Measurements from ENCODE around the gene GAL3ST2.
A peak's percentile ranks its signal among the peaks of the same experiment; 100 is the strongest.
"Not testable (repeated sequence)": the region's sequence is repeated elsewhere in the genome, so short reads cannot be mapped to it uniquely, and the experiment has no call there.

The GAL3ST2 gene

DNA sequence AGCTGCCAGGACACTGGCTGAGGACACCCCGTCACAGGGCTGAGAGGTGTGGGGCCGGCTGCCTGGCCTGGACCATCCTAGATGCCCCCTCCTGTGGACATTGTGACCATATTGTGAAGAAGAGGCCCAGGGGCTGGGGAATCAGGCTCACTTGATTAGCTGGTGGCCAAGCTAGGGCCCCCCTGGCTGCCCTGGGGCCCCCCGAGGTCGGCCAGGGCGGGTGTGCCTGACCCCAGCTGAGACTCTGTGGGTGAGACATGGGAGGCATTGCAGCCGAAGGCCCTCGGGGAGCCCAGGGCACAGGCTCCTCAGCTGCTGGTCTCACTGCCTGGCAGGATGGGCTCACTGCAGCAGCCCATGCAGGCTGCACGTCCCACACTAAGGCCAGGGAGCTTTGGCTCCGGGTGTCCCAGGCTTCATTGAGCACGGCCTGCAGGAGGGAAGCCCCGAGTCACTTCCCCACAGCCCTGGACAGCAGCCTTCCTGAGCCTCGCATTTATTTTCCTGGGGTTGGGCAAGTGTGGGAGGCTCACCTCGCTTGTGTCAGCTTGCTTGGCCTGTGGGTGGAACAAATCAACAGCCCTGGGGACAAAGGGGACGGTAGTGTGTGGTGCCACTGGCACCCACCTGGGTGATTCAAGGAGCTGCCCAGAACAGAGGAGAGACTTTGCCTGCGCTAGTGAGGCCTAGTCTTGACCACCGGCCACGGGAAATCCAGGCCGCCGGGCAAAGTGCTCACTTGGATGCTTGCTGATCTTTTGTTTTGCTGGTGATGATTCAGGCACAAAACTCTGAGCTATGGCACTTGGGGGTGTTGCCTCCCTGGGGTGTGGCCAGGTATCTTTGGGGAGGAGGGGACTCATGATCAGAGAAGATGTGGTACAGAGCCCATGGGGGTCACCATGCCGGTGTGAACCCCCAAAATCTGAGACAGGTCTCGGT is 1.3 kb downstream of the GAL3ST2 start:
- in situ Hi-C loops (cut with MboI; ENCODE audit: low pct_unique_long_range_greater_than_20kb, low sequenced_read_pairs), result no loop called here
- no peak for DNase-seq

DNA sequence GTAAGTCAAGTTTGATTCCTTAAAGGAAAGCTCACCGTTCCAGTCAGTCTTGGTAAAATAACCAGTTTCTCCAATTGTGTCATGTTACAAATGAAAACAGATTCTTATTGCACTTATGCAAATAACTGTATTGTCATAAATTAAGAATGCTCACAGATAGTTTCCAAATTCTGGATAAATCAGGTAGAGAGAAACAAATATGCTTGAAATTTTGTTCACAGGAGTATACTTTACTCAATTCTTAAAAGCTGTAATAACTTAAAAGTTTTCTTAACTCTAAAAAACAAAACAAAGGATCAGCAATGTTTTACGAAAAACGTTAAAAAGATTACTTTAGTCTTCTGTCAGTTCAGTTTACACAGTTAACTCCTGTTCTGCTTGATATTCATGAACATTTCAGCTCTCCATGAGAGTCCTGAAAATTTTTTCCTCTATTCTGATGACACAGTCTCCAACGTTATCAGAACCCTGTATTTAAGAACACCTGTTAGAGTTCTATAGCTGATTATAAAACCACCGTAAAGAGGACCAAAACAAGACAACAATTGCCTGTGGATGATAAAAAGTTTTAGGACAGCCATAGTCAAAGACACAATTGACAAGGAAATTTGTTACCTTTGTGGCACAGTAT is 4.4 kb downstream of the GAL3ST2 start:
- no peak for DNase-seq
- in situ Hi-C loops (cut with MboI; ENCODE audit: low pct_unique_long_range_greater_than_20kb, low sequenced_read_pairs), result no loop called here

DNA sequence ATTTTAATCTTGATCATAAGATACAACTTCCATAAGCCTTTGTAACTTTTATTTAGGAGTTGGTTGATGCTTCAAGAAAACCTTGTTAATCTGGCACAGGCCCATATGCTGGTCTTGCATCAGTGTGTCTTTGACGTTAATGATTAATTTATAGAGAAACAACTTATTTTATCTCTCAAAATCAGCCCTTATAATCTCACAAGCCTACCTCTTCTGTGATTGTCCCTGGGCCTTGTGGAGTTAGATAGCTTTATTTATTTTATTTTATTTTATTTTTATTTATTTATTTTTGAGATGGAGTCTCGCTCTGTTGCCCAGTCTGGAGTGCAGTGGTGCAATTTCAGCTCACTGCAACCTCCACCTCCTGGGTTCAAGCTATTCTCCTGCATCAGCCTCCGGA is 5.4 kb downstream of the GAL3ST2 start:
- in situ Hi-C loops (cut with MboI; ENCODE audit: low pct_unique_long_range_greater_than_20kb, low sequenced_read_pairs); DNase-seq: not testable (repeated sequence)

DNA sequence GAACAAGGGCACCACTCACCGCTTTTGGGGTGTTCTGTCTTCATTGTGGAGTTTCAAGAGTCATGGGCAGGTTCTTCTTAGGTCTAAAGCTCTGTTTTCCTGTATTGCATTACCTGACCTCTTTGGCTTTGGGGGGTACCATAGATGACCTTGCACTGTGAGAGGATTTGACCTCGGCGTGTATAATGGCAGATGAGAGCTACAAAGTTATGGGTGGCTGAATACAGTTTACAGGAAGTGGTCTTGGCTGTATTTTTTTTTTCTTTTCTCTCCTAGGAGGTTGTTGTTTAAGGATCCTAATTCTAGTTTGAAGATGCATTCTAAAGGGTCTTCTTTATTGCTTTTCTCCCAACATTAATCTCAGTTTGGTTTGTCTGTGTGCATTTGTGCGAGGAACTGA is 11.5 kb downstream of the GAL3ST2 start:
- in situ Hi-C loops (cut with MboI; ENCODE audit: low pct_unique_long_range_greater_than_20kb, low sequenced_read_pairs), result no loop called here

DNA sequence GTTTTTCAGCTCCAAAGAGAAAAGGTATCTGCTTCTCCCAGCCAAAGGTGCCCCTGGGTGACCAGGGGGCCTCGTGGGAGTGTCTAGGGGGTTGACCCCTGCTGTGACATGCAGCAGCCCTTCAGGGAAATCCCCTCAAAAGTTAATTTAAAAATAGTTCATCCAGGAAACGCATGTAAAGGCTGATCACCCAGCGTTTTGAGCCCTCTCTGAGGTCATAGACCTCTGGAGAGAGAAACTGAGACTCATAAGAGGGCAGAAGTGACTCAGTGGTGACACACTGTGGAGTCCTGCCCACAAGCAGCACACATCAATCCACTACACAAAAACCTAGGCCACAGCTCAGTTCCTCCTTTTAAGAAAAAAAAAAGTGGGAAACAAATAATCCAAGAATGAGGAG is 11.9 kb downstream of the GAL3ST2 start:
- in situ Hi-C loops (cut with MboI; ENCODE audit: low pct_unique_long_range_greater_than_20kb, low sequenced_read_pairs), result no loop called here
- DNase-seq, result peak; percentile 43

More for the DNA sequence above, 11.5 kb downstream of the GAL3ST2 start:
- DNase-seq, result no peak

DNA sequence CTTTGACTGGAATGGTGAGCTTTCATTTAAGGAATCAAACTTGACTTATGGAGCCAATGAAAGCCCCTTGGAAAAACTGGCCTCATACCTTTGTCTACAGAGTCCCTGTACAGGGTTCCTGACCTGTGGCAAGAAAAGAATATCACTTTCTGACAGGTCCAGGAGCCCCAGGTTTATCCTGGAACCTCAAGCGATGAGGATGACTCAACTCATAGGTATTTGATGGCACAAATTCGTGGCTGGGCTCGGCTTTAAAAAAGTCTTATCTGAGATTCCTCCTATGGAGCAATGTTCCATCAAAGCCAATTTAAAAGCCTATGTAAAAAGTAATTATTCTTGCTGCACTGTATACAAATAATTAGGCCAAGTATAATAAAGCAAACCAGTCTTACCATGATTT is 14.8 kb downstream of the GAL3ST2 start:
- in situ Hi-C loops (cut with MboI; ENCODE audit: low pct_unique_long_range_greater_than_20kb, low sequenced_read_pairs); DNase-seq: not testable (repeated sequence)

DNA sequence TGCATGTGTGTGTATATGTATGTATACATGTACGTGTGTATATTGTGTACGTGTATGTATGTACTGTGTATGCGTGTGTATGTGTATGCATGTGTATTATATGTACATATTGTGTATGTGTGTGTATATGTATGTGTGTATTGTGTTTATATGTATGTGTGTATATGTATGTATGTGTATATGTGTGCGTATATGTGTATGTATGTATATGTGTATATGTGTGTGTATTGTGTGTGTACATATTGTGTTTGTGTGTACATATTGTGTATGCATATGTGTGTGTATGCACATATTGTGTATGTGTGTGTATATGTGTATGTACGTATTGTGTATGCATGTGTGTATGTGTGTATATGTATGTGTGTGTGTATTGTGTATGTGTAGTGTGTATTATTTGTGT is 16.8 kb downstream of the GAL3ST2 start:
- no peak for DNase-seq
- in situ Hi-C loops (cut with MboI; ENCODE audit: low pct_unique_long_range_greater_than_20kb, low sequenced_read_pairs), result no loop called here

DNA sequence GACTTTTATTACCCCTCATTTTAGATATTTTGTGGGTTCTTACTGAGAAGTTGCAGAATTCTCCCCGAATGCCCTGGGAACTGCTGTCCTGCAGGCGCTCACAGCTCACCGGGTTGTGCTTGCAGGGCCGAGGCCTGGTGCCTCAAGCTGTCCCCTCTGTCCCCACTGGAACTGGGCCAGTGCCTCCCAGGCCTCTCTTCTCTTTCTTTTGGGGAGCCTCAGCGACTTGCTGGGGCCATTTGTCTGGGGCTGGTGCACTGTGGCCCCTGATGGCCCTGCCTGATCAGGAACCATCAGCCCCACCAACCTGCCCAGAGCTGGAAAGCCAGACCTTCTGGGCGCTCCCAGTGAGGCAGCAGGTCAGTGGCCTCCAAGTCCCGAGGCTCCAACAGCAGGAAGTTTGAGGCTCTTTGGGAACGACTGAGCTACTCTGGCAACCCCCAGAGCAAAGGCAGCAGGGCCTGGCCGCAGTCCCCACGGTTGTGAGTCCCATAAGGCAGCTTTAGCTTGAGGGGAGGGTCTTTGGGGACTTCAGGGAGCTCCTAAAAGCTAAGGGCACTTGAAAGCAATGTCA is 17.7 kb downstream of the GAL3ST2 start:
- no peak for DNase-seq

DNA sequence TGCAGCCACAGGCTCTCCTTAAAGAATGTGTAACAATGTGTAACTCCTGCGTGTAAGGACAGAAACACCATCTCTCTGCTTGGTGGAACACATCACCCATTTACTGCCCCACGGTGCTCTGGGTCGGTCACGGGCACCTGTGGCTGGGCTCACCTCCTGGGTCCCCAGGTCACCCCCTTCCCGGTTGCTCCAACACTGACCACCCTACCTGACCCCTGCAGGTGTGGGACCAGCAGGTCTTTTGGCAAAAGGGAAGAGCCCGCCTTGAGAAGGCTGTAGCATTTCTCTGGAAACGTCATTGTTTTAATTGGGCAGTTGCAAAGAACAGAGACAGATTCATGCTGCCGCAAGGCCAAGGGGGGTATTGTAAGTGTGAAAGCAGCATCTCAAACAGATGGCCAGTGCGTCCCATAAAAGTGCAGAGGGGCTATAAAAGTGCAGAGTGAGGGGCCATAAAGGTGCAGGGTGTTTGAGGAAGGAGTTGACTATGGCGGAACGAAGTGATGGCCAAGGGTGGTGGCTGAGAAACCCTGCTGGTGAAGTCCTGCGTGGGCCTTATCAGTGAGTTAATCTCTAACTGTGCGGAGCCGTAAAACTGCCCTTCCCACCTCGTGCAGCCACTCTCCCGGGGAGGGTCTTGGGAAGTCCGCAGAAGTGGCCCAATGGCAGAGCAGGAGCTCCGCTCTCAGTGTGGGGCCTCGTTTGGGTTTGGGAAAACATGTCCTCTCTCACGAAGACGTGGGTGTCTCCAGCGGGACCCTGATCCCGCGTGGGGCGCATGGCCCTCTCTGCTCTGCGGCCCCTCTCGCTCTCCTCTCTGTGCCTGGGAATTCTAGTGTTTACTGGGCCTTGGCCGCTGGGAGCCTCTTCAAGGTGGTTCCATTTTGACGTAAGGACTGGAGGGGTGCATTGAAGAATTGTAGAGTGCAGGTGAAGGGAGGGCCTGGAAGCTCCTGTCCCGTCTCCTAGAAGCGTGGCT is 18.7 kb downstream of the GAL3ST2 start:
- no peak for DNase-seq
- in situ Hi-C loops (cut with MboI; ENCODE audit: low pct_unique_long_range_greater_than_20kb, low sequenced_read_pairs), result no loop called here

More for the DNA sequence above, 17.7 kb downstream of the GAL3ST2 start:
- in situ Hi-C loops (cut with MboI; ENCODE audit: low pct_unique_long_range_greater_than_20kb, low sequenced_read_pairs), result no loop called here

DNA sequence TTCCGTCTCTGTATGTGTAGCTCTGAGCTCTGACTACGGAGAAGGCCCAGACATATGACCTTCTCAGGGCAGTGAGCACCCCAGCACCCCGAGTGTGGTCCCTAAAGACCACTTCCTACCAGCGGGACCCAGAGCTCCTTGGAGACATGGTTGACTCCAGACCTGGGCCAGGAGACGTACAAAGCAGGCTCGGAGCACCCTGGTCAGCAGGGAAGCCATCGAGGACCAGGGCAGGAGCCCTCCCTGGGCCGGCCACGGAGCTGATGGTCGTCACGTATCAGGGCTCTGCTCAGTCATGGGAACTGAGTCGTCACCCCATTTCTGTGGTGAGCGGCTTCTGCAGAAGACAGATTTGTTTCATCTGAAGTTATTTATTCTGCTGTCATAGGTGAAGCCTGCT is 19.6 kb downstream of the GAL3ST2 start:
- DNase-seq, result no peak
- in situ Hi-C loops (cut with MboI; ENCODE audit: low pct_unique_long_range_greater_than_20kb, low sequenced_read_pairs), result no loop called here

DNA sequence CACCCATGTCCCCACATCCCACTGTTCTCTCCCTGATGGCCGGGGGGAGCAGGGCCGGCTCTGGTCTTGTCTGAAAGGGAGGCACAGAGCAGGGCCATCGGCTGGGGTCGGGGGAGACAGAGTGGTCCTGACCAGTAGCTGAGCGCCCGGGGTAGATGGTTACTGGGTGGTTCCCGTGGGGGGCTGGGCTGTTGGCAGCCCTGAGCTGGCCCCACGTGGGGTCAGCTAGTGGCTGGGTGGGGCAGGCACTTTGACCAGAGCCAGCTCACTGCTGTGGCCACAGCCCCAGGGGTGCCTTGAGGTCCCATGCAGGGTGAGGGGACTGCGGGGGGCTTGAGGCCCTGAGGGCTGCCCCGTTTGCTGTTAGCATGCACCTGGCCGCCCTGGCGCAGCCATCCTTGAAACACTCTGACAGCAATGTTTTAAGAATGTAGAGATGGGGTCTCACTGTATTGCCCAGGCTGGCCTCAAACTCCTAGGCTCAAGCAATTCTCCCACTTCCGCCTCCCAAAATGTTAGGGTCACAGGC is 20.1 kb downstream of the GAL3ST2 start:
- in situ Hi-C loops (cut with MboI; ENCODE audit: low pct_unique_long_range_greater_than_20kb, low sequenced_read_pairs), result no loop called here
- DNase-seq, result no peak

DNA sequence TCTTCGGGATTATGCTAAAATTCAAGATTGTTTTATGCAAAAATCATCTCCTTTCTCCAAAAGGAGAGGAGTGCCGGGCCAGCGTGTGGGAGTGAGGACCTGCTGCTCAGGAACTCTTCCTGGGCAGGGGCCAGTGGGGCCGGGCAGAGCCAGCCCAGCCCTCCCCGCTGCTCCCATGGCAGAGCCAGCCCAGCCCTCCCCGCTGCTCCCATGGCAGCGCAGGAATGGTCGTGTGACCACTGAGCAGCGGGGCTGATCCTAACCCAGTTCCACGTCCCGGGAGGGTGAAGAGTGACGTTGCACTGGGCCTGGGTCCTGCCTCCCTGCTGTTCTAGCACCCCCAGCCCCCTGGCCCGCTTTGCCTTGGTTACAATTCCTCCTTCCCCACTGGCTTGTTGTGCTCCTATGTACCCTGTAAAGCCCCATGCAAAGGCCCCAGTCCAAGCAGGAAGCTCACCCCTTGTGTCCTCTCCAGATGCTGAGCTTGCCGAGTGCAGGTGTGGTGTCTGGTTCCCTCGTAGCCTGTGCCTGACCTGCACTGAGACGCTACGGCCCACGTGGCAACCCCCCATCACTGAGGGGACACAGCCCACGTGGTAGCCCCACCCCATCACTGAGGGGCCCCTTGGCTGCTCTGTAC is 20.9 kb downstream of the GAL3ST2 start:
- DNase-seq, result no peak
- in situ Hi-C loops (cut with MboI; ENCODE audit: low pct_unique_long_range_greater_than_20kb, low sequenced_read_pairs), result no loop called here

DNA sequence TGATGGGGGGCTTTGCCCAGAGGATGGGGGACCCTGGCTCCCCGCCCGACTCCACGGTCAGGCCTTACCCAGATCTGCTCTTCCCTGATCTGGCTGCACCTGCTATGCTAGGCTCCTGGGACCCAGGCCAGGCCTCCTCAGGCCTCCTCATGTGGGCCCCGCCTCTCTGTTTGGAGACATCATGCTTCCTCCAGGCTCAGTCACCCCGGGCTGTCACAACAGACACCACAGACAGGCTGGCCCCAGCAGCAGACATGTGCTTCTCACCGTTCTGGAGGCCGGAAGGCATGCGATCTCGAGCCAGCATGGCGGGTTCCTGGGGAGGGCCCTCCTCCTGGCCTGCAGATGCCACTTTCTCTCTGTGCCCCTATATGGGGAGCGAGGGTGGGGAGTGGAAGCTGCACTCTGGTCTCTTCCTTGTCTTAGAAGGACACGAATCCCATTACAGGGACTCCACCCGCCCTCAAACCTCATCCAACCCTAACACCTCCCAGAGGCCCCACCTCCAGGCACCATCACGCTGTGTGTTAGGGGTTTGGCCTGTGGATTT is 21.5 kb downstream of the GAL3ST2 start:
- no peak for DNase-seq
- in situ Hi-C loops (cut with MboI; ENCODE audit: low pct_unique_long_range_greater_than_20kb, low sequenced_read_pairs), result no loop called here

DNA sequence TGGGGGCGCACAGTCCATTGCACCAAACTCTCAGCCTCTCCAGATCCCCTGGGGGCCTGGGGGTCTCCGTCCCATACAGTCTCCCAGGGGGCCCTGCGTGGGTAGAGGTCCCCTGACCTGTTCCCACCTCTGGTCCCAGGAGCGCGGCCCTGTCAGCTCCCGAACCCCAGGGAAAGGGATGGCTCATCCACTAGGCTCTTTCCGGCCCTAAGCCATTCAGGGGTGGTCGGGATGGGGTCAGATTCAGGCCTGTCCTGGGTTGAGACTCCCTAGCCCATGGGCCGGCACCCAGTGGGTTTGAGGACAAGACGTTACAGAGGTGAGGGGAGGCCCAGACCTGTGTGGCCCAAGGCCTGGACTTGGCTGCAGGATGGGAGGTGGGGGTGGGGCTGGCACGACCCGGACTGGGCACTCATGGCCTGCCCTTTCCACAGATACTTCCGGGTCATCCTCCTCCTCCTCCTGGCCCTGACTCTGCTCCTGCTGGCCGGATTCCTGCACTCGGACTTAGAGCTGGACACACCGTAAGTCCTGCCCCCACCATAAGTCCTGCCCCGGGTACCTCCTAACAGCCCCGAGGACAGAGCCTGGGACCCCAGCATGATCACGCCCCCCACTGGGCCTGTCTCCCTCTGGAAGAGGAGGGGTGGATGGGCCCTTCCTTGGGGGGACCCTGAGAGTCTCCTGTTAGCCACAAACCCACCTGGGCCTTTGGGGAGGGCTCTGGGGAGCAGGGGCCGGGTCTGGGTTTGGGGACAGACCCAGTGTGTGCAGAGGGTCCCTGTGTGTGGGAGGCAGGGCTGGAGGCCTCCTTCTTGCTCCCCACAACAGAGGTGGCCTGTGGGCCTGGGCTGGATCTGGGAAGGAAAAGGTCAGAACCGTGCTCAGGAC is 22.3 kb downstream of the GAL3ST2 start:
- DNase-seq, result no peak
- in situ Hi-C loops (cut with MboI; ENCODE audit: low pct_unique_long_range_greater_than_20kb, low sequenced_read_pairs), result no loop called here

DNA sequence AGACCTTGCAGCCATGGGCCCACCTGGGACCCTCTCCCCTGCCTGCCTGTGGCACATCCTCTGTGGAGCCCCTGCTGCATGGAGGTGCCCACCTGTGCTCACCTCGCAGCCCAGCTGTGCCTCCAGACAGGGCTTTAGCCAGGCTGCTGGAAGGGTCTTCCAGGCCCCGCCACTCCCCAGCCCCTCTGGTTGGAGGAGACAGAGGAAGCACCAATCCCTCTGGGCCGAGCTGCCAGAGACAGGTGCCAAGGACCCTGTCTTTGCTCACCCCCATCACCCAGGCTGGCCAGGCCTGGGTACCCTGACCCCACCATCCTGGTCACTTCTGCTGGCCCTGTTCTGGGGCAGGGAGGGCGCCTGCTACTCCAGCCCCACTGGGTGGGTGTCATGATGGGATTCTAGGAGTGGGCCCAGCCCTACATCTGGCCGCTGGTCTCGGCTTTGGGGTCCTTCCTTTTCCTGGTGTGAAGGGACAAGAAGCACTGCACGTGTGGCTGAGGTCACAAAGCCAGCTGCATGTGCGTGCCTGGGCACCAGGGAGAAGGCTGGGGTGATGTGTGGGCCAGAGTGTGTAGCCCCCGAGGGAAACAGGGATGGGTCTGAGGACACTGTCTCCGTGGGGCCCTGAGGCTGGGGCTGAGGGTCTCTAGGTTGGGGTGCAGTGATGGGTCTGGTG is 23.0 kb downstream of the GAL3ST2 start:
- DNase-seq, result no peak
- in situ Hi-C loops (cut with MboI; ENCODE audit: low pct_unique_long_range_greater_than_20kb, low sequenced_read_pairs), result no loop called here

DNA sequence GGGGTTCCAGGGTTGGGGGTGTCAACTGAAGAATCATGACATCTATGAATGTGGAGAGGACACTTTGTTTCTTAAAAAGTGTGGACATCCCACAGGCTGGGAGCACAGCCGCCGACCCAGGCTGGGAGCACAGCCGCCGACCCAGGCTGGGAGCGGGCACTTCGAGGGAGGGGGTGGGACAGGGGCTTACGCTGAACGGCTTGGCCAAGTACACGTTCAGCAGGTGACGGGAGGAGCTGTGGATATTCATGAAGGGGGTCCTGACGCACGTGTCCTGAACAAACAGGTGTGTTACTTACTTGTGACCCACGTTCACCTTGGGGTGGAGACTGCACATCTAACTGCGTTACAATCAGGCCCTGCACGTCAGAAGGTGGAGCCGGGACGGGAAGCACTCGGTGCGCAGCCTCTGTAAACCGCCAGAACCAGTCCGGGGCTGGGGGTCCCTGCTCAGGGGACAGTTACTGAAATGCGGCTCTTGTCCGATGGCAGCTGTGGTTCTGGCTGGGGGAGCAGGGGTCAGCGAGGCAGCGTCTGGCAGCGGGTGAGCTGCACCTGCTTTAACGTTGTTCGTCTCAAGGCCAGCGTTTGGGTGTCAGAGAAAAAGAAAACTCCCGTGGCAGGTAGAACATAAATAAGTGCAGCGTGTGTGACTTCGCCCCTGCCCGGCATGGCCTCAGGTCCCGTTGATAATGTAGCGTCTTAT is 23.7 kb downstream of the GAL3ST2 start:
- in situ Hi-C loops (cut with MboI; ENCODE audit: low pct_unique_long_range_greater_than_20kb, low sequenced_read_pairs), result not testable (repeated sequence)

More for the DNA sequence above, 23.7 kb downstream of the GAL3ST2 start:
- DNase-seq, result not testable (repeated sequence)

All from KBM-7 (cell line).